CD4-positive, alpha-beta T cell treated with Interleukin-10 for 1 hour (primary cell): Measurements from ENCODE around the gene ARID5B.
"Not testable (repeated sequence)": the region's sequence is repeated elsewhere in the genome, so short reads cannot be mapped to it uniquely, and the experiment has no call there.

Experiments used
- DNase-seq: peaks from one replicate; pipeline ENCODE4 v3.0.0-alpha.2; 2020

ARID5B gene

DNA sequence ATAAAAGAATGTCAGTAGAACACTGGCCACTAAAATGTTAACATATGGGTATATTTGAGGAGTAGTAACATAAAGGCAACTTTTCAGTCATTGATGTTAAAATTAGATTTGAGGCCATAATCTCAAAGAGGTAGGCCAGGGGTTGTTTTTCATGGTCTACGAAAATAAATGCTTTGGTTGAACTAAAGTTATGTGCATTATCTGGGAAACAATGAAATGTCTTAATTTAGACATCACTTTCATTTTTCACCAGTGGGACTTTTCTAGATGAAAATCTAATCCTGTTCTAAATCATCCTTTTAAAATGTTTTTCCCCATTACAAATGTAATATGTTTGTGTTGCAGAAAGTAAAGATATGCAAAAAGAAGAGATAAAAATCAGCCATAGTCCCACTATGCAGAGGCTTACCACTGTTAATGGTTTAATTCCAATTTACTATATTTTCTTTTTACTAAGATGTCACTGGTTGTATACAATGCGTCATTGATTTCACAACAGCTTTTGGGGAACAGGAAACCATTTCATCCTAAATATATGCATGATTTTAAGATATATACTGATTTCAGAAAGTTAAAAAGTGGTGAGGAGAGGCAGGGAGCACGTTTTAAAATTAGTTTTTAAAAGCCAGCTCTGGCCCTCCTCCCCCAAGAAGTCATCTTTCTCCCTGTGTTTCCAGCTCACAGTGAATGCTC lies 64.3 kb downstream of the ARID5B start:
- no peak for DNase-seq

DNA sequence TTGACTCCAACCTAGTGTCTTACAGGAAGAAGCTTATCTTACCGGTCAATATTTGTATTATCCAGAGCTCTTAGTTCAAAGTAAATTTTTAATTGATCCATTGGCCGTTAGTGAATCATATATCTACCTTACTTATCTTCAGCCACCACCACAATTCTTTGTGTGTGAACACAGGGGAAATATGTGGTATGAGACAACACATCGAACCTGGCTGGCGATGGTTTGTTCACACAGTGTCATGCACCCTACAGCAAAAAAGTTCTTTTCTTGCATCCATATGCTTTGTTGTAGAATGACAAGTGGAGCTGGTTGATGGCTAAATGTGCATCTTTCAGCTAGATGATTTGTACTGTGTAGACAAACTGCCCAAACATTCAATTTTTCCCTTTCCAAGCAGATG lies 65.8 kb downstream of the ARID5B start:
- DNase-seq: no peak

DNA sequence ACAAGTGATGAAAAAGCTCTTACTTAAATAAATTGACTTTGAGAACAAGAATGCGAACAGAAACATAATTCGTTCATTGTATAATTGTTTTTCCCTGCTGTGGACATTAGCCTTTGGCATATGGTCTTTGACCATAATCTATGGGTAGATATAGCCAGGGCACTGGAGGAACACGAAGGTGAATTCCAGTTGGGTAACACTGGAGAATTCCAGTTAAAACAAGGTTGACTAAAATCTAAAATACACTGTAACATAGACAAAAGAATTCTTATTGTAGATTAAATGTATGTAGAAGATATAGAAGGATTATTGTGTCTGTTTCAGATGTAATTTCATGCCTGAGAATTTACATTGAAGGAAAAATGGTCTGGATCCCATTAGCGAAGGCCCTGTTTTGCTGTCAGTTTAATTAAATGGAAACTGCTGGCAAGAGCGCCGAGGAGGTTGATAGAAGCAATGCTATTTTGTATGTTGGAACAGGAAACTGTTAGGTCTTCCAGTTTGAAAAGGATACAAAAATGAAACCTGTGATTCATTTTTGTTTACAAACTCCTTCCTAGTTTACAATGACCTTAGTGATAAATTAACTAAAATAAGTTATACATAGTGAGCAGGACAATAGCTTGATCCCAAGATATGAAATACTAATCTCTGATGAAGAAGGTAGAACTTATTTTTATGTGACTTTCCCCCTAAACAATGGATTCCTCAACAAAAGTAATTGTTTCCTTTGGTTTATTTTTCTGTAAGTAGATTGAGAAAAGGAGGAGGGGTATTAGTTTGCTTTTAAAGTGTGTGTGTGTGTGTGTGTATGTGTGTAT lies 68.9 kb downstream of the ARID5B start:
- no peak for DNase-seq

DNA sequence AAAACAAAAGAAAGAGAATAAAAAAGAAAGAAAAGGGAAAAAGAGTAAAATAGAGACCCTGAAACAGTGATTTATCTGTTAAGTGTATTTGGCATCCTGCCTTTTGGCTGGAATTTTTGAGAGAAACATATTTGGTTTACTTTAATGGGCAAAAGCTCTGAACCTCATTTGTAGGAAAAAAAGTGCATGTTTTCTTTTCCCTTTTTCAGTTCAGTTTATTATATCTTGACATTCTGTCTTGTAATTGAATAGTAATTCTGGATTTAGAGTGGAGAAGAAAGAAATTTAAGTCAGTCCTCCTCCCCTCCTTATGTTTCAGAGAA lies 69.5 kb downstream of the ARID5B start:
- no peak for DNase-seq

DNA sequence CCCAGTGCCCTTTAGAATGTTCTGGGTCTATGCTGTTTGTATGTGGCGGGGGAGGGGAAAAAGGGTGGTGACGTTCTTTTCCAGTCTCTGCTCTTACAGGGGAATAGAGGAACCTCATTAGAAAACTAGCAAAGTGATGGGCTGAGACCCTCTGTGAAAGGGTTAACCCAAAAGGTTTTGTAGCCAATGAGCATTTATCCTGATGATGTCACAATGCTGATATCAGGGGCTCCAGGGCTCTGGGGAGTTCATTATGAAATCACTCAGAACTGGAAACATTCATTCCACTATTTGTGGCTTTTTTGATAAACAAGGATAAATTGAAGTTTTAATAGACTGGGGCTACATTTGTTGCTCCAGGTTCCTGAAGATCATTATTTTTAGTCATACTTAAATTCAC lies 71.7 kb downstream of the ARID5B start:
- DNase-seq: no peak

DNA sequence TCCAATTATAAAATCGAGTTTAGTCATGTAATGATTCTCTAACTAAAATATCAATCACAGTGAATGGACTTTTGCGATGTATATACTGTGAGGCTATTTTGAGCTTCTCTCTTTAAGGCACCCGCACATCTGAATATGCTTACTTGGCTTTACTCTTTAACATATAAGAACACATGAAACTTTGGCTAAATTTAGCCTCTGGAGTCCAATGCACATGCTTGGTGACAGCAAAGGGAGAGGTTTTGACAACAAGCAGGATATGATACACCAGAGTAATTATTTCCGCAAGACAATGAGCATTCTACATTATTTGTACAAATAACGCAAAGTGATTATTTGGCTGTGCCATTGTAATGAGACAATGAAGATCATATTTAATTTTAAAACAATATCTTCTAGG lies 72.4 kb downstream of the ARID5B start:
- DNase-seq: no peak

DNA sequence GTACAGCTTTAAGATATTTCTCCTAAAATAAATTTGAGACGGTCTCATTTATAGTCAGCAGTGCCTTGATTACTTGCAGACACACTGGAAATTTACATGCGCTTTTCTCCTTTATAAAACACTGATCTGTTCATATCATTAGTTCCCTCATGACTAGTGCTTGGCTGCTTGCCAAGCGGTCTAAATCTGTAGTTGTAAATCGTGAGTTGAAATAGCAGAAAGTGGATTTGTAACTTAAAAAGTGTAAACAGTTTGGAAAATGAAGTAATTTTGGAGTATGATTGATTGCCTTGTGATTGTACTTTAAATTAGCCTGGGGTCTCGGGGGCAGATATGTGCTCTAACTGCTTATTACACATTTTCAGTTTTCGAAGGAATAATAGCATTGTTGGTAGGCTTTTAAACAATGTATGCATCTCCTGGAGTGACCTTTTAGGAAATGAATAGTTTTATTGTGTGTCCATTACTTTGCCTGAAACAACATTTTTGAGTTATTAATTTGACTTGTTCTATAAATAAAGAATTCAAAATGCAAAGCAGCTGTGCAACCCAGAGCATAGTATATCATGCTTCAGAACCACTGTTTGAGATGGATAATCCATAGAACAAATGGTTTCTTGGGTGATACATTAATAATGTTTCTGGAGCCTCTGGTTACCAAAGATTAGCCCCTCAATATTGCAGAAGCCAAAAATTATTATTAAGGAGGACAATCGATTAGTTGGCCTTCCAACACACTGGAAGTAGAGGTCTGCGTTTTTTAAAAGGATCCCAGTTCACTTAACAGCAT lies 73.3 kb downstream of the ARID5B start:
- no peak for DNase-seq

DNA sequence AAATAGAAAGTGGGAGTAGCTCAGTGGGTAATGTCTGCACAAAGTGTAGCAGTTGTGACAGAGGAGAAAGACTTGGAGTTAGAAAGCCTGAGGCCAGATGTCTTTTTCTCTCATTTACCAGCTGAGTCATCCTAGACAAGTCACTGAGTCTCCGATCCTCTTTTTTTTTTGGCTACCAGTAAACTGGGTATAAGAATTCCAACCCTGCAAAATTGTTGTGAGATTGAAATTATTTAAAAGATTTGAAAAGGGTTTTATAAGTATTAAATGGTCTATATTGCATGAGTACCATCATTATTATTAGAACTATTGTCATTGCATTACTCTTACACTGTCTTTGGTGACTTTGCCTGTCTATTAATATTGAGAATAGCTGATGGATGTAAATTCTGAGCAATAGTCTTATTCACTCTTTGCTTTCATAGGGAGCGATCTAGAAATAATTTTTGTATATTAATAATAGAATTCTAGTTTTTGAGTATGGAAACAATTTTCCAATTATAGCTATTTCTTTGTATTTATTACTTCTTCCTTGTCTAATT lies 74.0 kb downstream of the ARID5B start:
- DNase-seq: no peak

DNA sequence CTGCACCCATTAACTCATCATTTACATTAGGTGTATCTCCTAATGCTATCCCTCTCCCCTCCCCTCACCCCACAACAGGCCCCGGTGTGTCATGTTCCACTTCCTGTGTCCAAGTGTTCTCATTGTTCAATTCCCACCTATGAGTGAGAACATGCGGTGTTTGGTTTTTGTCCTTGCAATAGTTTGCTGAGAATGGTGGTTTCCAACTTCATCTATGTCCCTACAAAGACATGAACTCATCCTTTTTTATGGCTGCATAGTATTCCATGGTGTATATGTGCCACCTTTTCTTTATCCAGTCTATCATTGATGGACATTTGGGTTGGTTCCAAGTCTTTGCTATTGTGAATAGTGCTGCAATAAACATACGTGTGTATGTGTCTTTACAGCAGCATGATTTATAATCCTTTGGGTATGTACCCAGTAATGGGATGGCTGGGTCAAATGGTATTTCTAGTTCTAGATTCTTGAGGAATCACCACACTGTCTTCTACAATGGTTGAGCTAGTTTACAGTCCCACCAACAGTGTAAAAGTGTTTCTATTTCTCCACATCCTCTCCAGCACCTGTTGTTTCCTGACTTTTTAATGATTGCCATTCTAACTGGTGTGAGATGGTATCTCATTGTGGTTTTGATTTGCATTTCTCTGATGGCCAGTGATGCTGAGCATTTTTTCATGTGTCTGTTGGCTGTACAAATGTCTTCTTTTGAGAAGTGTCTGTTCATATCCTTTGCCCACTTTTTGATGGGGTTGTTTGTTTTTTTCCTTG lies 75.6 kb downstream of the ARID5B start:
- not testable (repeated sequence) for DNase-seq

DNA sequence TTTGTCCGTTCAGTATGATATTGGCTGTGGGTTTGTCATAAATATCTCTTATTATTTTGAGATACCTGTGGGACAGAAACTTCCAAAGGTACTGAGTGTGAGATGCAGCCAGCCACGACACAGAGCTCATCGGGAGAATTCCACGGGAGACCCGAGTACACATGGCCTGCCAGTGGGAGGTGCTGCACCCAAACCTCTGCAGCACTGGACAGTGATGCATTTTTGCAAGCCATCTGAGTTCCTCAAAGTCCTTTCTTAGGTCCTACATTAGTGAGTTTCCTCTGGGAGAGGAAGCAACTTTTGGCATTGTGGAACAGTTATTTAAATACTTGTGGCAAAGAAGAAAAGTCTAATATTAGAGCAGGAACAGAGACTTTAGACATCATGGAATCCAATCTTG lies 77.5 kb downstream of the ARID5B start:
- DNase-seq: no peak

DNA sequence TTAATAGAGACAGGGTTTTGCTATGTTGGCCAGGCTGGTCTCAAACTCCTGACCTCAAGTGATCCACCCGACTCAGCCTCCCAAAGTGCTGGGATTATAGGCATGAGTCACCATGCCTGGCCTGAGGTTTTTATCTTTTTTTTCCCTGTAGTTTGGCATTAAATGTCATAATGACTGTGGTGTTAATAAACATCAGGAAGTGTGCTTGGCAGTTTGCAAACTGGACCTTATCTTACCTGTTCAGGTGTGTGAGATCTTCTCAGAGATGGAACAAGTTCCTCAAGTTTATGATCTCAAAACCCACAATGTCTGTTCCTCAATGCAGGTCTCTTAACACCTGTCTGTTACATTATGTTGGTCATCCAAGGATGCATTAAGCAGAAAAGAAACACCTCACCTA lies 80.0 kb downstream of the ARID5B start:
- DNase-seq: no peak

DNA sequence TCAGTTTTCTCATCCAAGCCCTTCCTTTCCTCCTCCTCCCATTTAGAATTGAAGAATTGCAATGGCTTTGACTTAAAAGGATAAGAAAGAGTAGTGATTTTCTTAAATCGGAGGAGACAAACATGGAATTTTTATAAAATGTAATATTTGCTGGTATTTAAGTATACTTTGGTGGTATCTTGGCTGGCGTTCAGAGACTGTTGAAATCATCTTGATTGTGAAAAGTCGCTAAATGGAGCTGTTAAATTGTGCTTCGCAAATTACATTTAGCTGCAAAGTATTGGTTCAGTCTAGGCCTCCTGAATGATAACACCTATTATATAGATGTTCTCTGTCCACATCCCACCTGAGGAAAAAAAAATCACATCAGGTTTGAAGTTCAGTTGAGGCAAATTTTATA lies 81.8 kb downstream of the ARID5B start:
- DNase-seq: no peak

DNA sequence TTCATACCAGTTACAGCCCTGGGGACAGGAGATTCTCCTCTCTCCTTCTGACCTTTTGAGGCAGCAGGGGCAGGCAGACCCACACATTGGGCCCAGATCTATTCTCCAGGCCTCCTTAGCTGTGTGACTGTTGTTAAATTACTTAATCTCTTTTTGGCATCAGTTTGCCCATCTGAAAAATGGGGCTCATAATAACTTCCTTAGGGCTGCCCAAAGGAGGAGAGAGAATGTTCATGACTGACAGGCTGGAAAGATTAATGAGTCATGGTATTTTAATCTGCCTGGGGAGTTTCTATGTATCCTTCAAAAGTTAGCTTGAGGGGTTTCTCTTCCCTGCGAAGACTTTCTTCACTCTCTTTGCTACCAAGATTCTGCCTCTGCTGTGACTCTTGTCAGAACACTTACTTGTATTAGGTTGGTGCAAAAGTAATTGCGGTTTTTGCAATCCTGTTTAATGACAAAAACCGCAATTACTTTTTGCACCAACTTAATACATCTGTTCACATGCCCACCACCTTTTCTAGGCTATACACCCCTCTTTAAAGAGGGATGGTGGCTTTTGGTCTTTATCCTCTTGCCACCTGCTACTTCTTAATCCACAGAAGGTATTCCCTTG lies 83.4 kb downstream of the ARID5B start:
- no peak for DNase-seq

DNA sequence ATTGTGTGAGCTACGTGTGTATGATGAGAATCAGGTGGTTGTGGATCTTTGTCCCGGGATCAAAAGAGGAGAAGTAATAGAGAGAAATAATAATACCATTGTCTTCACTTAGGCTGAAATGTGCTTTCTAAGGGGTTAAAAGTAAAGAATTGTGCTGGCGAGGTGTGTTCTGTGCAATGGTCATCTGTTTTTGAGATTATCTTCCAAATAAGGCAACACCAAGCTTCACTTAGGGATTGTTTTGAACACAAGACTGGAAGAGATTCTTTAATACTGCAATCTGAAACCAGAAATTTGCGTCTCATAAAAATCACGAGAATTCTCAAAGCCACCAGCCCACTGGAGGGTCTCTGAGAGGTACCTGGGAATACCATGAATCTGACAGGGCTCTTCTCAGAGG lies 84.2 kb downstream of the ARID5B start:
- DNase-seq: no peak

DNA sequence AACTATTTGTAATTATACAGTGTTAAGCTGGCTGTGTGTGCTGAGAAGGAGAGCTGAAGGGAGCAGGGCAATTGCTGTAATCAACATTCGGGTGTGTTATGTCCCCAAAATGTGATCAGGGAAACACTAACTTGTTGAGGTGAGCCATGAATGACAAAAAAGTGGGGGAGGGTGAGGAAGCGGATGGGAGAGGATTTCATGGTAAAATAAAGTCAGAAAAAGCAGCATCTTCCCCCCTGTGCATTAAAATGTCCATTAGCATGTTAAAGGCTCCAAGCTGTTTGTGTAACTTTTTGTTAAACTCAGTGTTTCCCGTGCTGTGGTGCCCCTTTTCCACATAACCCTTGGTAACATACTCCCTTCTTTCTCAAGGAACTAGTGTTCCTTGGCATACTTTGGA lies 84.9 kb downstream of the ARID5B start:
- no peak for DNase-seq

DNA sequence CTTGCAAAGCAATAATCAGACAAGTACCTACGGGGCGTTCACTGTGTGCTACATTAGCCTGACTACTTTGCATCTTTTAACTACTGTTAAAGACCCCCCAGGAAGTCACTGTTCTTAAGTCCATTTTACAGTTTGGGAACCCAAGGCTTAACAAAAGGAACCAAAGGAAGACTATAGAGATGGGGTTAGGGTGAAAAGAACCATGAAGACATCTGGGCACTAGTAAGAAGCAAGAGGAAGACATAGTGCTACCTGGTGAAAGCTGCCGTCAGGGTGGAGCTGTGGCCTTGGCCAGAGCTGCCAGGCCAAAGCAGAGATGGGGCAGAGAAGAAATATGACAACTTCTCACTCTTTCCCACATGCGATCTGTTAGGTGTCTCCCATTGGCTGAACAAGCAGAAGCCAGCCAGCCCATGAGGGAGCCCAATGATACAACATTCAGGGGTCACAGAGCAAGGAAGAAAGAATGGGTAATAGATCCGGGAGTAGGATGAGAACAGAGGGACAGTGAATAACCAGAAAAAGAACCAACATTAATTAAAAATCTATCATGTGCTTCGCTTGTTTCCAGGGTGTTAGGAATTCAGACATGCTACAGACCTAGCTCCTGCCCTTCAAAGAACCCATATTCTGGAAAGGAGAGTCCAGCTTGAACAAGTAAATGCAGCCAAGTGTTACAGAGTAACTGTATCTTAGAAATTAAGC lies 85.4 kb downstream of the ARID5B start:
- no peak for DNase-seq

DNA sequence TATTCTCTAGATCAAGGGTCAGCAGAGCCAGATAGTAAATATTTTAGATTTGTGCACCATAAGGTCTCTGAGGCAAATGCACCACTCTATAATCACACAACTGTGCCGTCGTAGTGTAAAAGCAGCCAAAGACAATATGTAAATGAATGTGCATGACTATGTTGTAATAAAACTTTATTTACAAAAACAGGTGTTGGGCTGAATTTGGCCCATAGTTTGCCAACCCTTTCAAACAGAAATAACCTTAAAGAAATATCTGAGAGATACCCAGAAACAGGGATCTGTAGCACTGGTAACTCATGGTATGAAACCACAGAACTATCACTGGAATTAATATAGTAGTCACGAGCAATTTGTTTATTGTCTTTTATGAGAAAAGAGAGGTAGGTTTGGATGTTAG lies 86.0 kb downstream of the ARID5B start:
- no peak for DNase-seq

DNA sequence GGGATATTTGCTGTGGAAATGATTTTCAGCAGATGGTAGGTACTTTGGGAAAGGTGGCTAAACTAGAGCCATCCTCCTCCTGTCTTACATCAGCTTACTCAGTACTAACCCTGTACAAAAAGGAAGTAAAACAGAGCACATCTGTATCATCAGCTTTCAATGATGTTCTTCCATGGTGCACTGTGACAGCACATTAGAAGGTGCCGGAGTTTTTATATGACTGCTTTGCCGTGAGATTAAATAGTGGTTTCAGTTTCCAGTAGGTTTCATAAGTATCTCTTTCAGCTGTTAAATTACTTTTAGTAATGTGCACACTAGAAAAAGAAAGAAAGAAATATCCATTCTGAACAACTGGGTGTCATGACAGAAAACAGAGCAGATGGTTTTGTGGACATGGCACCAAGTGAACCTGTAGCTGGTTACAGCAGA lies 86.5 kb downstream of the ARID5B start:
- DNase-seq: peak; percentile 60

DNA sequence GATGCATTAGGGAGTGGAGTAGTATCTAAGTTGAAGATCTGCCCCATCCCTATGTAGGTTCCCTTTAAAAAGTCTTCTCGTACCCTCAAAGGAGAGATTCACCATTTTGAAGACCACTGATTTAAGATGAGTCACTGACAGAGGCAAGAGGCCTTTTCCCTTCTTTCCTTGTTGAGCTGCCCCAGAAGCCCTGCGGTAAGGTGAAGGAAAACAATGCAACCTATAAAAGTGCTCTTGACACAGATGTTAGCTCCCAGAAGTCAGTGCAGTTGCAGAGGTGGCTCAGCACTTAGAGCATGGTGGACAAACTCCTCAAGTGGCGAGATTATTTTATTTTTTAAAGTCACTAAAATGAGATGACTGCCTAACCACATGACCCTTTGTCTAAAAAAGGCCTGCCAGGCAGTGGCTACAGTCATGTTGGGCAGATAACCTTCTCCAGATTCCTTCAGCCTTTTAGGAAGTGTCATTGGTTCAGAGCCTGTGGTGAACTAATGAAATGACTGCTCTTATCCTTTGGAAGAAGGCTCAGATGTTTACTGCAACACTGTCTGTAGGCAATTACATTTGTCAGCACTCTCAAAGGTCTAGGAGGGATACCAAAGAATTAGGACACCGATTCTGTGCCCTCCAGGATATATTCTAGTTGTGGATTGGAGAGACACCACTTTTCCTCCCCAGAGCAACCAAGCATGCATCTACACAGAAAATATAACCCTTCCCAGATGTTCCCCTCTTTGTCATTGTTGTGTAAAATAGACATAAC lies 88.7 kb downstream of the ARID5B start:
- no peak for DNase-seq

DNA sequence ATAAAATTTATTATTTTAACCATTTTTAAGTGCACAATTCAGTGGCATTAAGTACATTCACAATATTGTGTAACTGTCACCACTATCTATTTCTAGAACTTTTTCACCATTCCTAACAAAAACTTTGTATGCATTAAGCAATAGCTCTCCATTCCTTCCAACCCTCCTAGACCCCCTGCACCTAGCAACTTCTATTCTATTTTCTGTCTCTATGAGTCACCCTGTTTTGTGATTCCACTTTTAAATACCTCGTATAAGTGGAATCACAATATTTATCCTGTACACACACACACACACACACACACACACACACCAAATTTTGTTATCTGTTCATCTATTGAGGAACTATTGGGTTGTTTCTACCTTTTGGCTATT lies 89.2 kb downstream of the ARID5B start:
- DNase-seq: no peak

DNA sequence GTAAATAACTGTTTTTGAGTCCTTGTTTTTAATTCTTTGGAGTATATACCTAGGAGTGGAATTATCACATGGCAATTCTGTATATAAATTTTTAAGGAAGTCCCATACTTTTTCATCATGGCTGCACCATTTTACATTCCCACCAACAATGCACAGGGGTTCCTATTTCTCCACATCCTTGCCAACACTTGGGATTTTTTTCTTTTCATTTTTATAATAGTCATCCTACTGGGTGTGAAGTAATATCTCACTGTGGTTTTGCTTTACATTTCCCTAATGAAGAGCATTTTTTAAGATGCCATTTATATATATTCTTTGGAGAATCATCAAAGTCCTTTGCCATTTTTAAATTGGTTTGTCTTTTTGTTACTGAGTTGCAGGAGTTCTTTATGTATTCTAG lies 89.7 kb downstream of the ARID5B start:
- DNase-seq: no peak
